Retinal pigment epithelial cell (primary cell): Measurements from ENCODE around the gene SF3B6.
"Not testable (repeated sequence)": the region's sequence is repeated elsewhere in the genome, so short reads cannot be mapped to it uniquely, and the experiment has no call there.

ENCODE experiments used
- DNase-seq: peaks from one replicate; pipeline ENCODE4 v3.0.0-alpha.2; 2010; ENCODE audit warnings: low read depth
- H3K4me3 ChIP-seq: 2 replicates; pipeline ENCODE4 v1.5.1; 2011; ENCODE audit warnings: mild to moderate bottlenecking, low read length, control low read depth, moderate library complexity
- CTCF ChIP-seq: conservative IDR thresholded peaks from 2 replicates; pipeline ENCODE4 v1.5.1; 2011; ENCODE audit warnings: low read depth, low read length, control low read depth, inconsistent platforms

Gene SF3B6

GRCh38 chr2:24105816-24106215 is 29.7 kb upstream of the SF3B6 start:
- DNase-seq, result no peak
- no peak overlapping the region for H3K4me3 ChIP-seq
- TF ChIP-seq CTCF, result no peak

- H3K4me3 ChIP-seq, result no peak overlapping the region
- TF ChIP-seq CTCF, result no peak
- no peak for DNase-seq
These were observed 28.8 kb upstream of the SF3B6 start for GRCh38 chr2:24104906-24105305.

- no peak for TF ChIP-seq CTCF
- H3K4me3 ChIP-seq, result no peak overlapping the region
- no peak for DNase-seq
These were observed 28.1 kb upstream of the SF3B6 start for GRCh38 chr2:24104110-24104650.

- no peak for TF ChIP-seq CTCF
- no peak for DNase-seq
- H3K4me3 ChIP-seq, result no peak overlapping the region
These were observed 26.6 kb upstream of the SF3B6 start for GRCh38 chr2:24102677-24103076.

- no peak overlapping the region for H3K4me3 ChIP-seq
- no peak for TF ChIP-seq CTCF
- no peak for DNase-seq
These were observed 25.9 kb upstream of the SF3B6 start for GRCh38 chr2:24101992-24102391.

GRCh38 chr2:24100732-24101131 is 24.6 kb upstream of the SF3B6 start:
- DNase-seq, H3K4me3 ChIP-seq: not testable (repeated sequence)

GRCh38 chr2:24095171-24095677 is 19.1 kb upstream of the SF3B6 start:
- H3K4me3 ChIP-seq, DNase-seq: not testable (repeated sequence)

- DNase-seq, result not testable (repeated sequence)
These were observed 17.1 kb upstream of the SF3B6 start for GRCh38 chr2:24093270-24093669.

GRCh38 chr2:24088821-24089359 is 12.8 kb upstream of the SF3B6 start:
- DNase-seq, result no peak
- H3K4me3 ChIP-seq, result no peak overlapping the region
- no peak for TF ChIP-seq CTCF

More at GRCh38 chr2:24093270-24093669, 17.1 kb upstream of the SF3B6 start:
- H3K4me3 ChIP-seq, result not testable (repeated sequence)
